ENCODE results near the gene FRMD1. TPM values are rescaled to one million over a fixed set of nuclear protein-coding genes. Genes with fewer than 3 reads are reported as not detected.

Gene FRMD1
- total RNA-seq, 1 experiment from 2014 or later = not detected

GRCh38 chr6:168095716-168096250 lies 16.8 kb upstream of the FRMD1 start:
- no peak for DNase-seq (ENCODE audit: low read depth)

GRCh38 chr6:168095171-168095691 lies 16.2 kb upstream of the FRMD1 start:
- no peak for DNase-seq (ENCODE audit: low read depth)

GRCh38 chr6:168093634-168094033 lies 14.6 kb upstream of the FRMD1 start:
- no peak for DNase-seq (ENCODE audit: low read depth)

- DNase-seq (ENCODE audit: low read depth) = no peak
Measured at GRCh38 chr6:168093071-168093505, 14.1 kb upstream of the FRMD1 start.

- no peak for DNase-seq (ENCODE audit: low read depth)
Measured at GRCh38 chr6:168092541-168092940, 13.5 kb upstream of the FRMD1 start.

- no peak for DNase-seq (ENCODE audit: low read depth)
Measured at GRCh38 chr6:168091381-168092264, 12.6 kb upstream of the FRMD1 start.

GRCh38 chr6:168090706-168091105 lies 11.7 kb upstream of the FRMD1 start:
- no peak for DNase-seq (ENCODE audit: low read depth)

- DNase-seq (ENCODE audit: low read depth) = no peak
Measured at GRCh38 chr6:168090064-168090690, 11.2 kb upstream of the FRMD1 start.

- no peak for DNase-seq (ENCODE audit: low read depth)
Measured at GRCh38 chr6:168089186-168090063, 10.4 kb upstream of the FRMD1 start.

- no peak for DNase-seq (ENCODE audit: low read depth)
Measured at GRCh38 chr6:168088161-168089053, 9.4 kb upstream of the FRMD1 start.

GRCh38 chr6:168087436-168088160 lies 8.6 kb upstream of the FRMD1 start:
- no peak for DNase-seq (ENCODE audit: low read depth)

- no peak for DNase-seq (ENCODE audit: low read depth)
Measured at GRCh38 chr6:168086616-168087015, 7.6 kb upstream of the FRMD1 start.

- no peak for DNase-seq (ENCODE audit: low read depth)
Measured at GRCh38 chr6:168086066-168086465, 7.1 kb upstream of the FRMD1 start.

- DNase-seq (ENCODE audit: low read depth) = no peak
Measured at GRCh38 chr6:168084465-168085160, 5.6 kb upstream of the FRMD1 start.

- DNase-seq (ENCODE audit: low read depth) = no peak
Measured at GRCh38 chr6:168083514-168083885, 4.5 kb upstream of the FRMD1 start.

- DNase-seq (ENCODE audit: low read depth) = no peak
Measured at GRCh38 chr6:168082860-168083513, 4.0 kb upstream of the FRMD1 start.

- no peak for DNase-seq (ENCODE audit: low read depth)
Measured at GRCh38 chr6:168081858-168082546, 3.0 kb upstream of the FRMD1 start.

Measured in LHCN-M2 (cell line).